ENCODE results near the gene OR2T8. TPM values are rescaled to one million over a fixed set of nuclear protein-coding genes. Genes with fewer than 3 reads are reported as not detected.

Gene OR2T8, protein sequence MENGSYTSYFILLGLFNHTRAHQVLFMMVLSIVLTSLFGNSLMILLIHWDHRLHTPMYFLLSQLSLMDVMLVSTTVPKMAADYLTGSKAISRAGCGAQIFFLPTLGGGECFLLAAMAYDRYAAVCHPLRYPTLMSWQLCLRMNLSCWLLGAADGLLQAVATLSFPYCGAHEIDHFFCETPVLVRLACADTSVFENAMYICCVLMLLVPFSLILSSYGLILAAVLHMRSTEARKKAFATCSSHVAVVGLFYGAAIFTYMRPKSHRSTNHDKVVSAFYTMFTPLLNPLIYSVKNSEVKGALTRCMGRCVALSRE
- total RNA-seq, result not detected

DNA sequence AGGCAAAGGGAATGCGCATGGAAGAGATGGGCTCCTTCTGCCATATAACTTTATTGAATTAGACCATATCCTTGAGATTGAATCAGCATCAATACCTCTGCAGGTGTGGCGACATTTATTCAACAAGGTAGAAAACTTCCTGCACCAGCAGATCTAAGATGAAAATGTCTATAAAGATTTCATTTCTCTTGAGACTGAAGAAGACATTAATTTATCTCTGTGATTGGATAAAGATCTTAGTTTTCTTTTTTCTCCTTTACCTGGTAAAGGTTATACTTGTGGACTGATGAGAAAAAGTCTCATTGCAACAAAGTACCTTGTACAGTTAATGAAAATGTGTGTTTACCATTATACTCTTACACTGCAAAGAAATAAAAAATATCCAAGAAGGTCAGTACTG lies at the start of gene OR2T8:
OR2T8 (plus strand) TSS at position 301 of the 400 bp plus-strand sequence. CDS start 766 bp downstream, outside the sequence.
- no peaks in the 10 kb centered on the region for H3K4me1 ChIP-seq
- H3K9me3 ChIP-seq, result no peaks in the 10 kb centered on the region
- no peaks in the 10 kb centered on the region for H3K27me3 ChIP-seq
- TF ChIP-seq, protein P1, sequence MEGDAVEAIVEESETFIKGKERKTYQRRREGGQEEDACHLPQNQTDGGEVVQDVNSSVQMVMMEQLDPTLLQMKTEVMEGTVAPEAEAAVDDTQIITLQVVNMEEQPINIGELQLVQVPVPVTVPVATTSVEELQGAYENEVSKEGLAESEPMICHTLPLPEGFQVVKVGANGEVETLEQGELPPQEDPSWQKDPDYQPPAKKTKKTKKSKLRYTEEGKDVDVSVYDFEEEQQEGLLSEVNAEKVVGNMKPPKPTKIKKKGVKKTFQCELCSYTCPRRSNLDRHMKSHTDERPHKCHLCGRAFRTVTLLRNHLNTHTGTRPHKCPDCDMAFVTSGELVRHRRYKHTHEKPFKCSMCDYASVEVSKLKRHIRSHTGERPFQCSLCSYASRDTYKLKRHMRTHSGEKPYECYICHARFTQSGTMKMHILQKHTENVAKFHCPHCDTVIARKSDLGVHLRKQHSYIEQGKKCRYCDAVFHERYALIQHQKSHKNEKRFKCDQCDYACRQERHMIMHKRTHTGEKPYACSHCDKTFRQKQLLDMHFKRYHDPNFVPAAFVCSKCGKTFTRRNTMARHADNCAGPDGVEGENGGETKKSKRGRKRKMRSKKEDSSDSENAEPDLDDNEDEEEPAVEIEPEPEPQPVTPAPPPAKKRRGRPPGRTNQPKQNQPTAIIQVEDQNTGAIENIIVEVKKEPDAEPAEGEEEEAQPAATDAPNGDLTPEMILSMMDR (IDR thresholded peaks at IDR 0.05), result no peak
- no peaks in the 10 kb centered on the region for H3K36me3 ChIP-seq
- no peak within 1 kb of the TSS for H3K4me3 ChIP-seq
- DNase-seq (ENCODE audit: low spot score), result no peak
- no peak within 1 kb of the TSS for H3K27ac ChIP-seq

DNA sequence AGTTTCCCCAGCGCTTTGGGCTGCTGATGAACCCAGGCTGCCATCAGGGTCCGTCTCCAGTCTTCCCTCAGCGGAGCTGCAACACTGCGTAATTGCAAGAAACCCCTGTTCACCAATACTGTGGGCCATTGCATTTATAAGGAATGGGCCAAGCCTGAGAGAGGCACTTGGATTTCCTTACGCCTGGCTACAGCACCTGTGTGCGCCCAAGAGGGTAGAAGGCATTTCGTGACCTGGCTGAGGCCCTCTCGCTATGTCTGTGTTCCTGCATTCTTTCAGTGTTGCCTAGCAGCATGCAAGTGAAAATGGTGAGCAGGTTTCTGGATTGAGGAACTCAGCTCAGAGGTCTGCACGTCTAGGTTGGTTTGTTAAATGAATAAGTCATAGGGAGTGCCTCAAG lies 36.7 kb upstream of the OR2T8 start:
- Histone ChIP-seq H3K4me3 (no peak overlapping the region), H3K9me3 (no peaks in the 10 kb centered on the region), H3K4me1 (no peaks in the 10 kb centered on the region), H3K27me3 (no peaks in the 10 kb centered on the region), H3K27ac (no peak overlapping the region), H3K36me3 (no peaks in the 10 kb centered on the region)
- TF ChIP-seq, protein P1 (IDR thresholded peaks at IDR 0.05), result no peak
- no peak for DNase-seq (ENCODE audit: low spot score)

DNA sequence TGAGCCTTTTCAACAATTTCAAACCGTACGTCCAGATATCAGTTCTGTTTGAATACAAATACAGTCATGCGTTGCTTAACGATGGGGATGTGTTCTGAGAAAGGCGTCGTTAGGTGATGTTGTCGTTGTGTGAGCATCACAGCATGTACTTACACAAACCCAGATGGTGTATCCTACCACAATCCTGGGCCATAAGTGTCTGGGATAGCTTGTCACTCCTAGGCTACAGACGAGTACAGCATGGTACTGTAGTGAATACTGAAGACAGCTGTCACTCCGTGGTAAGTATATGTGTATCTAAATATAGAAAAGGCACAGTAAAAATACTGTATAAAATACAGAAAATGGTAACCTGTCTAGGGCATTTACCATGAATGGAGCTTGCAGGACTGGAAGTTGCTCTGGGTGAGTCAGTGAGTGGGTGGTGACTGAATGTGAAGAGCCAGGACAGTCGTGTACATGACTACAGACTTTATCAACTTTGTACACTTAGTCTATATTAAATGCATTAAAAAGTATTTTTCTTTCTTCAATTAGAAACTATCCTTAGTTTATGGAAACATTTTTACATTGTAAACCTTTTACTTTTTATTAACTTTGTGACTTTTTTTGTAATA lies 35.1 kb upstream of the OR2T8 start:
- Histone ChIP-seq H3K27me3 (no peaks in the 10 kb centered on the region), H3K4me3 (no peak overlapping the region), H3K27ac (no peak overlapping the region), H3K36me3 (no peaks in the 10 kb centered on the region), H3K9me3 (no peaks in the 10 kb centered on the region), H3K4me1 (no peaks in the 10 kb centered on the region)
- no peak for DNase-seq (ENCODE audit: low spot score)
- TF ChIP-seq, protein P1 (IDR thresholded peaks at IDR 0.05), result no peak

DNA sequence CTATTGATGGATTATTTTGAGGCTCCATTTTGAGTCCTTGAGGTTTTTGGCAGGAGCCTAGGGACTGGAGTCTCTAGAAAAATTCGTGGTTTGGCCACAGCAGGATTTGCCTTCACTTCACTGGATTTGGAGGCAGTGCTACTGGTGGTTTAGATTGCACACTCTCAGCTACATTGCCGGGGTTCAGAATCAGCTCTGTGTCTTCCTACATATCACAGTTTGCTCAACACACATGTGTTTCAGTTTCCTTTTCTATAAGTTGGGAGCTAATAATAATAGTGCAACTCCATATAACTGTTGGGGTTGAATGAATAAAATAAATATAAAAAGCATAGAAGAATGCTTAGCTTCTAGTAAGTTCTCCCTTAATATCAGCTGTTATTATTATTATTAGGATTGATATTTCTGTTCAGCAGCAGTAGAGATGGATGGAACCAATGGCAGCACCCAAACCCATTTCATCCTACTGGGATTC lies 24.9 kb upstream of the OR2T8 start, which contains the start of gene OR2W3:
OR2W3 (plus strand) TSS at position 425 of the 475 bp plus-strand sequence; CDS start at position 425, 0 bp downstream.
- Histone ChIP-seq H3K4me3 (no peak within 1 kb of the TSS), H3K4me1 (no peaks in the 10 kb centered on the region), H3K9me3 (peaks cover 0 to 5% of the 10 kb centered on the region in 2 donors), H3K36me3 (no peaks in the 10 kb centered on the region), H3K27me3 (no peaks in the 10 kb centered on the region), H3K27ac (no peak within 1 kb of the TSS)
- TF ChIP-seq, protein P1 (IDR thresholded peaks at IDR 0.05), result no peak
- DNase-seq (ENCODE audit: low spot score), result no peak

DNA sequence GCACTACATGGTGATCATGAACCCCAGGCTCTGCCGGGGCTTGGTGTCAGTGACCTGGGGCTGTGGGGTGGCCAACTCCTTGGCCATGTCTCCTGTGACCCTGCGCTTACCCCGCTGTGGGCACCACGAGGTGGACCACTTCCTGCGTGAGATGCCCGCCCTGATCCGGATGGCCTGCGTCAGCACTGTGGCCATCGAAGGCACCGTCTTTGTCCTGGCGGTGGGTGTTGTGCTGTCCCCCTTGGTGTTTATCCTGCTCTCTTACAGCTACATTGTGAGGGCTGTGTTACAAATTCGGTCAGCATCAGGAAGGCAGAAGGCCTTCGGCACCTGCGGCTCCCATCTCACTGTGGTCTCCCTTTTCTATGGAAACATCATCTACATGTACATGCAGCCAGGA lies 24.1 kb upstream of the OR2T8 start:
- TF ChIP-seq, protein P1 (IDR thresholded peaks at IDR 0.05), result no peak
- no peaks in the 10 kb centered on the region for H3K27me3 ChIP-seq
- no peak overlapping the region for H3K27ac ChIP-seq
- no peaks in the 10 kb centered on the region for H3K4me1 ChIP-seq
- no peak for DNase-seq (ENCODE audit: low spot score)
- H3K4me3 ChIP-seq, result no peak overlapping the region
- peaks cover 0 to 5% of the 10 kb centered on the region in 2 donors for H3K9me3 ChIP-seq
- H3K36me3 ChIP-seq, result no peaks in the 10 kb centered on the region

Measured in right atrium auricular region (tissue), 2 donors.